ENCODE results near the gene MAP4K4.

Gene MAP4K4

DNA sequence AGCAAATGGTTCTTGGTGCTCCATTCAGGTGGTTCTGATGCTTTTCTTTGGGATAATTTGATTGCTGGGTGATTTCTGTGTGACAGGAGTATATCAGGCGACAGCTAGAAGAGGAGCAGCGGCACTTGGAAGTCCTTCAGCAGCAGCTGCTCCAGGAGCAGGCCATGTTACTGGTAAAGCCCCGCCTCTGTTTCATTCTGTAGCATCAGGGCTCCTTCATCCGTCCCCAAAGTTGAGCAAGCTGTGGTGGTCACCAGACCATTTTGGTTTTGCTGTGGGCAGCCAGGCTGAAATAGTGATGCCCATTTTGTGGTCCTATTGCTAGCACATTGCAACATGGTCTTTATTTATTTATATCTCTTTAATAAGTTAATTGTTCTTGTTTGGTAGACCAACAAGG, 161.4 kb downstream of the MAP4K4 start:
- in situ Hi-C loops (cut with HindIII; ENCODE audit: low sequenced_read_pairs): no loop called here

GRCh38 chr2:101859604-101860003, 162.1 kb downstream of the MAP4K4 start:
- in situ Hi-C loops (cut with HindIII; ENCODE audit: low sequenced_read_pairs): no loop called here

GRCh38 chr2:101860157-101860556, 162.7 kb downstream of the MAP4K4 start:
- in situ Hi-C loops (cut with HindIII; ENCODE audit: low sequenced_read_pairs): no loop called here

DNA sequence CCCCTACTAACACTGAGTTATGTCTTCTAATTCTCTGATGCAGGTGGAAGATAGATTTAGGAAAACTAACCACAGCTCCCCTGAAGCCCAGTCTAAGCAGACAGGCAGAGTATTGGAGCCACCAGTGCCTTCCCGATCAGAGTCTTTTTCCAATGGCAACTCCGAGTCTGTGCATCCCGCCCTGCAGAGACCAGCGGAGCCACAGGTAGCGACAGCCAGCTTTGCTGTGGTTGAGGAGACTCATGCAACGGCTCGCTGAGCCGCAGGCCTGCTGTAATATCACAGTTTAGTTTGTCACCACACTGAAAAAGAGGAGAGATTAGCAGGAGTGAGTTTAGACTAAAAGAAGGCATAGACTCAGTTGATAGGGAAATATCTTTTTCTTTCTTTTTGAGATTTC, 163.3 kb downstream of the MAP4K4 start:
- in situ Hi-C loops (cut with HindIII; ENCODE audit: low sequenced_read_pairs): no loop called here

GRCh38 chr2:101861382-101861781, 163.9 kb downstream of the MAP4K4 start:
- in situ Hi-C loops (cut with HindIII; ENCODE audit: low sequenced_read_pairs): no loop called here

DNA sequence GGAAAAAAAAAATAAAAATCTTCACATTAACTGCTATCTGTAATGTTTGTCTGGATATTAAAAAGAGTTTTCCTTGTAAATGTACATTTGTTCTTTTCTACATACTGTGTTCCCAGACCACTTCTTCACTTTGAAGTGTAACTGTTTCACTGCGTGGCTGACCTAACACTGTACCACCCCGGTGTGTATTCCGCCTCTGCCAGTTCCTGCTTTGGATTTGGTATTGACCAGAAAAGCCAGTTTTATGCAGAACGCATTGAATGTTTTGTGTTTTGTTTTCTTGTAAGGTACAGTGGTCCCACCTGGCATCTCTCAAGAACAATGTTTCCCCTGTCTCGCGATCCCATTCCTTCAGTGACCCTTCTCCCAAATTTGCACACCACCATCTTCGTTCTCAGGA, 166.0 kb downstream of the MAP4K4 start:
- in situ Hi-C loops (cut with HindIII; ENCODE audit: low sequenced_read_pairs): no loop called here

DNA sequence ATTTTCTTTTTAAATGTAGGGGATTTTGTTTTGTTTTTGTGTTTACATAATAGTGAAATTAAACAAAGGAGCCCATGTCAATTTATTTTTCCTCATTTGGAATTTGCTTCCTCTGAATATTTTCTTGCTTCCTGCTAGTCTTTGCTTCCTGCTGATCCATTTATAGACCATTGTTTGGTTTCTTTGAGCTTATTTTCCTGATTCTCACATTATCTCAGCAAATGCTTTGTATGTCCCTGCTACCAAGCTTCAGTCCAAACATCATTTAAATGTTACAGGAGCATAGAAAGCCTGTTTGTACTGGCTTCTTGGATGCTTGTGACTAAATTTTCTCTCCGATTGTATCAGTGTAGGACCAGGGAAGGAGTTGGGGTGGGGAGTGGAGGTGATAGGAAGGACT, 166.9 kb downstream of the MAP4K4 start:
- in situ Hi-C loops (cut with HindIII; ENCODE audit: low sequenced_read_pairs): no loop called here

- in situ Hi-C loops (cut with HindIII; ENCODE audit: low sequenced_read_pairs): no loop called here
Measured at GRCh38 chr2:101868525-101868924, 171.0 kb downstream of the MAP4K4 start.

GRCh38 chr2:101869527-101869926, 172.0 kb downstream of the MAP4K4 start:
- in situ Hi-C loops (cut with HindIII; ENCODE audit: low sequenced_read_pairs): no loop called here

DNA sequence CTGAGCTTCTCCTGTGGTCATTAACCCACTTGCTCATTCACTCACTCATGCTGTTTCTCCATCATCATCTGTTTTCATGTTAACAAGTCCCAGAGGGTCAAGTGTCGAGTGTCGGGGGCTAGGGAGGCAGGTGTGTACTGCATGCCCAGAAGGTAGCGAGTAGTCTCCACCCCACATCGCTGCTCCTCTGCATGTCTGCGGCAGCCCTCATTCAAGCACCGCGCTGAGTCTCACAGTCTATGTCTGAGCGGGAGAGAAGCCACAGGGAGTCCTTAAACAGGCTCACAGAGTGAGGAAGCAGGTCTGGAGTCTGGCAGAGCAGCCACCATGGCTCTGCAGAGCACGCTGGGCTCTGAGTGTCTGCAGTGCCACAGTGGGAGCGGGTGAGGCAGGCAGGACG, 172.9 kb downstream of the MAP4K4 start:
- in situ Hi-C loops (cut with HindIII; ENCODE audit: low sequenced_read_pairs): no loop called here

- in situ Hi-C loops (cut with HindIII; ENCODE audit: low sequenced_read_pairs): no loop called here
Measured at GRCh38 chr2:101871480-101871879, 174.0 kb downstream of the MAP4K4 start.

GRCh38 chr2:101872480-101872879, 175.0 kb downstream of the MAP4K4 start:
- in situ Hi-C loops (cut with HindIII; ENCODE audit: low sequenced_read_pairs): no loop called here

DNA sequence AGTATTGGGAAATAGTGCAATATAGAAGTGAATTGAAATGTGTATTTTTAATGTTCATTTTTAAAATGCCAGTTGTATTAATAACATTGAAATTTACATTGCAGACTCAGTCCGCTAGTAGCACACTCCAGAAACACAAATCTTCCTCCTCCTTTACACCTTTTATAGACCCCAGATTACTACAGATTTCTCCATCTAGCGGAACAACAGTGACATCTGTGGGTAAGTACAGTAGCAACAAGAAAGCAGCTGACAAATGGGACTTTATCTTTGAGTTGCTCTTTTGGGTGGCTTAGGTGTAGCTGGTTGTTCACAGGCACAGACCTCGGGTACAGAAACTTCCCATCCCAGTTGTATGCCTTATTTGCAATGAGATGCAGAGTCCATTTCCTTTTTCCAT, 176.0 kb downstream of the MAP4K4 start:
- in situ Hi-C loops (cut with HindIII; ENCODE audit: low sequenced_read_pairs): no loop called here

DNA sequence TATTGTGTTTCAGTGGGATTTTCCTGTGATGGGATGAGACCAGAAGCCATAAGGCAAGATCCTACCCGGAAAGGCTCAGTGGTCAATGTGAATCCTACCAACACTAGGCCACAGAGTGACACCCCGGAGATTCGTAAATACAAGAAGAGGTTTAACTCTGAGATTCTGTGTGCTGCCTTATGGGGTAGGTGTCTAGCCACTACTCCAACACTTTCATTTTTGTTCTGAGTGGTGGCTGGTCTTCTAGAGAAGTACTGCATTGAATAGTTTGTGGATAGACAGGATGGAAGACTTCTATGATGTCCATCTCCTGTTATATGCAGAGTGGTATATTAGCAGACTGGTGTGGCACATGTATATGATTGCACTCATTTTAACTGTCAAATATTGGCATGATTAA, 176.6 kb downstream of the MAP4K4 start:
- in situ Hi-C loops (cut with HindIII; ENCODE audit: low sequenced_read_pairs): no loop called here

GRCh38 chr2:101879466-101879865, 182.0 kb downstream of the MAP4K4 start:
- in situ Hi-C loops (cut with HindIII; ENCODE audit: low sequenced_read_pairs): no loop called here

GRCh38 chr2:101881131-101881530, 183.6 kb downstream of the MAP4K4 start:
- in situ Hi-C loops (cut with HindIII; ENCODE audit: low sequenced_read_pairs): no loop called here

DNA sequence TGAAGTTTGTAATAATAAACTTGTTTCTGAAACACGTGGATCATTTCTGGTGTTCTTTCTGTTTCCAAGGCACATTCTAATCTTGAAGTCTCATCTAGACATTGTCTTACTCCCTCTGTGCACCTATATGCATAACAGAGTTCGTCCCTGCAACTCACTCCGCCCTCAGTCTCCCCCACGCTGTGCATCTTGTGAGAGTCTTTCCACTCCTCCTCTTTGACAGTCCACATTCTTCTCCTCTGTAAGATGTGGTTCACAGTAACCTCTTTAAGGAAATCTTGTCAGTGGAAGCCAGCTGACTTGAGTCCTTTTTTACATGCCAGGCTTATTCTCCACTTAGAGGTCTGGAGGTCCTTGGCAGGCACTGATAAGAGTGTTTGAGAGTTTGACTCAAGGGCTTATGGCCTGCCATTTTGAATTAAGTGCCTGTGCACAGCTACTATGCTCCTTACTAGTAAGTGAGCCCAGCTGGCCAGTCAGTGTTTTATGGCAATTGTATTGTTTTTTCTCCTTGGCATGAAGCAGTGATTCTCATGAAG, 185.3 kb downstream of the MAP4K4 start:
- in situ Hi-C loops (cut with HindIII; ENCODE audit: low sequenced_read_pairs): no loop called here

- in situ Hi-C loops (cut with HindIII; ENCODE audit: low sequenced_read_pairs): no loop called here
Measured at GRCh38 chr2:101883860-101884259, 186.4 kb downstream of the MAP4K4 start.

GRCh38 chr2:101884423-101884822, 186.9 kb downstream of the MAP4K4 start:
- in situ Hi-C loops (cut with HindIII; ENCODE audit: low sequenced_read_pairs): no loop called here

- in situ Hi-C loops (cut with HindIII; ENCODE audit: low sequenced_read_pairs): no loop called here
Measured at GRCh38 chr2:101887328-101887727, 189.8 kb downstream of the MAP4K4 start.

DNA sequence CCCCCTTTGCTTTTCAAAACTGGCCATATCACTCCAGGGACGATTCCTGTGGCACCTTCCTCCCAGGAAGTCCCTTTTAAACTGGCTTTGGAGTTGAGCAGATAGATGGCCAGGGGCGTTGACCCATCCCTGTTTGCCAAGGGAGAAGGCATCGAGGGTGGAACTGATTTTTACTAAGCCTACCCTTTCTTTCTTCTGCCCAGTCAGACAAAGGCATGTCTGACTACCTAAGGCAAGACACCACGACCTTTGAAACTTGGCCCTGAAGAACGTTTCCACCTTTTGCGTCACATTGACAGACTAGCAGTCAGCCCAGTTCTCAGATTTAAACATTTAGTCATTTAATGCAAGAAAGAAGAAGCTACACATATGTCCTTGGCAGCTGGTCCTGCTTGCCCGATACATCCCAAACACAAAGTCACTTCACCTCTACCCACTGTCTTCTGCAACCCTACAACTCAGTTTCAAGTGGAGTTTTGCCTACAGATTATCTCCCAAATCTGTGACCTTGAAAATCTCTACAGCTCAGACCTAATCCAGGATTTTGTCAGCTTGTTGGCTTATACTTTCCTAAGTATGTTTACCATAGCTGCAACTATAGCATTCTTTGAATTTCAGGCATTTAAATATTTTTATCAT, 192.1 kb downstream of the MAP4K4 start:
- in situ Hi-C loops (cut with HindIII; ENCODE audit: low sequenced_read_pairs): no loop called here

DNA sequence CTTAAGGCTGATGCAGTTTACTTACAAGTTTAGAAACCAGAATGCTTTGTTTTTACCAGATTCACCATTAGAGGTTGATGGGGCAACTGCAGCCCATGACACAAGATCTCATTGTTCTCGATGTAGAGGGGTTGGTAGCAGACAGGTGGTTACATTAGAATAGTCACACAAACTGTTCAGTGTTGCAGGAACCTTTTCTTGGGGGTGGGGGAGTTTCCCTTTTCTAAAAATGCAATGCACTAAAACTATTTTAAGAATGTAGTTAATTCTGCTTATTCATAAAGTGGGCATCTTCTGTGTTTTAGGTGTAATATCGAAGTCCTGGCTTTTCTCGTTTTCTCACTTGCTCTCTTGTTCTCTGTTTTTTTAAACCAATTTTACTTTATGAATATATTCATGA, 194.9 kb downstream of the MAP4K4 start:
- in situ Hi-C loops (cut with HindIII; ENCODE audit: low sequenced_read_pairs): no loop called here

All from endothelial cell of hepatic sinusoid (primary cell).